Activated CD8-positive, alpha-beta memory T cell treated with anti-CD3 and anti-CD28 coated beads, Interleukin-2, amount 50 U/mL, for 4 hours (primary cell): ENCODE results near the gene OMP.
"Not testable (repeated sequence)": the region's sequence is repeated elsewhere in the genome, so short reads cannot be mapped to it uniquely, and the experiment has no call there.

Source experiments
- DNase-seq: peaks from one replicate; pipeline ENCODE4 v3.0.0-alpha.2; 2020

The OMP gene

GRCh38 chr11:77088236-77089003 is 14.2 kb upstream of the OMP start:
- DNase-seq: no peak

- no peak for DNase-seq
Measured at GRCh38 chr11:77089004-77089545, 13.6 kb upstream of the OMP start.

GRCh38 chr11:77090046-77090372 is 12.6 kb upstream of the OMP start:
- no peak for DNase-seq

- DNase-seq: no peak
Measured at GRCh38 chr11:77090373-77091111, 12.1 kb upstream of the OMP start.

GRCh38 chr11:77091146-77091940 is 11.3 kb upstream of the OMP start:
- peak; percentile 78 for DNase-seq

GRCh38 chr11:77092382-77092781 is 10.3 kb upstream of the OMP start:
- DNase-seq: no peak

GRCh38 chr11:77093056-77093891 is 9.4 kb upstream of the OMP start:
- no peak for DNase-seq

GRCh38 chr11:77093987-77094840 is 8.4 kb upstream of the OMP start:
- DNase-seq: no peak

GRCh38 chr11:77094841-77095365 is 7.7 kb upstream of the OMP start:
- DNase-seq: no peak

- no peak for DNase-seq
Measured at GRCh38 chr11:77095551-77096490, 6.8 kb upstream of the OMP start.

- DNase-seq: no peak
Measured at GRCh38 chr11:77096591-77097019, 6.0 kb upstream of the OMP start.

GRCh38 chr11:77097180-77097579 is 5.5 kb upstream of the OMP start:
- not testable (repeated sequence) for DNase-seq

GRCh38 chr11:77100166-77101042 is 2.2 kb upstream of the OMP start:
- DNase-seq: no peak

- DNase-seq: no peak
Measured at GRCh38 chr11:77101043-77101537, 1.6 kb upstream of the OMP start.

- no peak for DNase-seq
Measured at GRCh38 chr11:77103319-77103718, 679 bp downstream of the OMP start.

- no peak for DNase-seq
Measured at GRCh38 chr11:77104727-77105126, 2.1 kb downstream of the OMP start.

- no peak for DNase-seq
Measured at GRCh38 chr11:77106321-77106720, 3.7 kb downstream of the OMP start.

- DNase-seq: no peak
Measured at GRCh38 chr11:77106759-77107158, 4.1 kb downstream of the OMP start.

GRCh38 chr11:77107950-77108349 is 5.3 kb downstream of the OMP start:
- DNase-seq: no peak
